Astrocyte (in vitro differentiated cells and primary cell): ENCODE results near the gene IDI2.

Source experiments
- EZH2 ChIP-seq: IDR thresholded peaks from 2 replicates; pipeline ENCODE4 v1.6.1; 2012; ENCODE audit warnings: mild to moderate bottlenecking, low read length, inconsistent platforms; ENCODE audit not compliant: insufficient read depth
- TF ChIP-seq, protein P1 (sequence below): IDR thresholded peaks from 2 replicates; pipeline ENCODE4 v1.5.1; 2011; ENCODE audit warnings: low read depth, mild to moderate bottlenecking, inconsistent platforms, low read length, moderate library complexity; ENCODE audit not compliant: insufficient read depth

DNA sequence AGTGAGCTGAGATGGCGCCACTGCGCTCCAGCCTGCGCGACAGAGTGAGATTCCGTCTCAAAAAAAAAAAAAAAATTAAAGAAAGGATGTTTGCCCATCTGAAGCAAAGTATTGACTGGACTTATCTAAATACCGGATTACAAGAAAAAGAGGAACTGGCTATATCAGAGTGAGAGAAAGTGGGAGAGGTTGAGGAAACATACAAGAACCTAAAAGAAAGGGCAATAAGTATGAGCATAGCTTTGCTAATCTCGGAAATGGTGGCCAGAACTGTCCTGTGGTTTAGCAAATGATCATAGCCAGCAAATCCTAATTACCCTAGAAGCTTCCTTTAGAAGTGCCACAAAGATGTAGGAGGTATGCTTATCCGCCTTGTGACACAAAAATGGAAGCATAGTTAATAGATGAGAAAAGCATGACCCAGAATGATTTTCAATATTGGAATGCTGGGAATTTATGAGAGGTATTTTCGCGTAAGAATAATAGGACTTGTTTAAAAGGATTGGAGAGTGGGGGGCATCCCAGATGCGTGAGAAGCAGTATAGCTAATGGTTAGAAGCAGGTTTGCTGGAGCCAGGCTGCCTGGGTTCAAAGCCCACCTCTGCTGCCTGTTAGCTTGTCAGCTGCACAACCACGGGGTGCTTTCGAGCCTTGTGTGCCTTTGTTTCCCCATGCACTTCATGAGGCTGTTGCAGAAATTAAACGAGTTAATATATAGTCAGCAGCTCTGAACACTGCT is 38.6 kb downstream of the IDI2 start:
- TF ChIP-seq, protein P1, sequence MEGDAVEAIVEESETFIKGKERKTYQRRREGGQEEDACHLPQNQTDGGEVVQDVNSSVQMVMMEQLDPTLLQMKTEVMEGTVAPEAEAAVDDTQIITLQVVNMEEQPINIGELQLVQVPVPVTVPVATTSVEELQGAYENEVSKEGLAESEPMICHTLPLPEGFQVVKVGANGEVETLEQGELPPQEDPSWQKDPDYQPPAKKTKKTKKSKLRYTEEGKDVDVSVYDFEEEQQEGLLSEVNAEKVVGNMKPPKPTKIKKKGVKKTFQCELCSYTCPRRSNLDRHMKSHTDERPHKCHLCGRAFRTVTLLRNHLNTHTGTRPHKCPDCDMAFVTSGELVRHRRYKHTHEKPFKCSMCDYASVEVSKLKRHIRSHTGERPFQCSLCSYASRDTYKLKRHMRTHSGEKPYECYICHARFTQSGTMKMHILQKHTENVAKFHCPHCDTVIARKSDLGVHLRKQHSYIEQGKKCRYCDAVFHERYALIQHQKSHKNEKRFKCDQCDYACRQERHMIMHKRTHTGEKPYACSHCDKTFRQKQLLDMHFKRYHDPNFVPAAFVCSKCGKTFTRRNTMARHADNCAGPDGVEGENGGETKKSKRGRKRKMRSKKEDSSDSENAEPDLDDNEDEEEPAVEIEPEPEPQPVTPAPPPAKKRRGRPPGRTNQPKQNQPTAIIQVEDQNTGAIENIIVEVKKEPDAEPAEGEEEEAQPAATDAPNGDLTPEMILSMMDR, result no peak
- no peak for TF ChIP-seq EZH2
